ENCODE data around the gene OSBPL7.

Gene OSBPL7

GRCh38 chr17:47869114-47869513 lies 47.5 kb upstream of the OSBPL7 start:
- H3F3A ChIP-seq (ENCODE audit: insufficient read depth, low read length) = peaks cover 5% of the 10 kb centered on the region; the same call in 1 of the 2 replicates
- H3K4me1 ChIP-seq (ENCODE audit: low read length) = peaks cover 12% of the 10 kb centered on the region
- H2AFZ ChIP-seq (ENCODE audit: low read length) = no peak overlapping the region
- H3K36me3 ChIP-seq (replicated peaks; ENCODE audit: insufficient read depth, low read length) = no peaks in the 10 kb centered on the region
- DNase-seq = no peak
- no peaks in the 10 kb centered on the region for H3K79me2 ChIP-seq (ENCODE audit: low read length)
- TF ChIP-seq, protein P1, sequence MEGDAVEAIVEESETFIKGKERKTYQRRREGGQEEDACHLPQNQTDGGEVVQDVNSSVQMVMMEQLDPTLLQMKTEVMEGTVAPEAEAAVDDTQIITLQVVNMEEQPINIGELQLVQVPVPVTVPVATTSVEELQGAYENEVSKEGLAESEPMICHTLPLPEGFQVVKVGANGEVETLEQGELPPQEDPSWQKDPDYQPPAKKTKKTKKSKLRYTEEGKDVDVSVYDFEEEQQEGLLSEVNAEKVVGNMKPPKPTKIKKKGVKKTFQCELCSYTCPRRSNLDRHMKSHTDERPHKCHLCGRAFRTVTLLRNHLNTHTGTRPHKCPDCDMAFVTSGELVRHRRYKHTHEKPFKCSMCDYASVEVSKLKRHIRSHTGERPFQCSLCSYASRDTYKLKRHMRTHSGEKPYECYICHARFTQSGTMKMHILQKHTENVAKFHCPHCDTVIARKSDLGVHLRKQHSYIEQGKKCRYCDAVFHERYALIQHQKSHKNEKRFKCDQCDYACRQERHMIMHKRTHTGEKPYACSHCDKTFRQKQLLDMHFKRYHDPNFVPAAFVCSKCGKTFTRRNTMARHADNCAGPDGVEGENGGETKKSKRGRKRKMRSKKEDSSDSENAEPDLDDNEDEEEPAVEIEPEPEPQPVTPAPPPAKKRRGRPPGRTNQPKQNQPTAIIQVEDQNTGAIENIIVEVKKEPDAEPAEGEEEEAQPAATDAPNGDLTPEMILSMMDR (IDR thresholded peaks at IDR 0.05; ENCODE audit: low read length) = no peak
- TF ChIP-seq EZH2 (optimal IDR thresholded peaks at IDR 0.05; ENCODE audit: low read depth, low read length) (no peak), EZH2phosphoT487 (IDR thresholded peaks at IDR 0.05; ENCODE audit: low read length) (no peak)
- H3K9me3 ChIP-seq (replicated peaks; ENCODE audit: insufficient read depth, low read length) = no peaks in the 10 kb centered on the region
- no peaks in the 10 kb centered on the region for H4K20me1 ChIP-seq (ENCODE audit: insufficient read depth, low read length)
- H3K27ac ChIP-seq (ENCODE audit: low read length) = no peak overlapping the region
- H3K9me2 ChIP-seq (replicated peaks; ENCODE audit: insufficient read depth, low read length) = no peaks in the 10 kb centered on the region
- no peak overlapping the region for H3K4me3 ChIP-seq (ENCODE audit: low read length)
- peaks cover 89% of the 10 kb centered on the region for H3K27me3 ChIP-seq (replicated peaks; ENCODE audit: insufficient read depth, low read length)
- no peak overlapping the region for H3K4me2 ChIP-seq (ENCODE audit: low read depth, low read length)
- no peak overlapping the region for H3K9ac ChIP-seq (ENCODE audit: low read length)

GRCh38 chr17:47867813-47868533 lies 46.4 kb upstream of the OSBPL7 start:
- peaks cover 5% of the 10 kb centered on the region; the same call in 1 of the 2 replicates for H3F3A ChIP-seq (ENCODE audit: insufficient read depth, low read length)
- TF ChIP-seq, protein P1 (IDR thresholded peaks at IDR 0.05; ENCODE audit: low read length) = no peak
- no peak for TF ChIP-seq EZH2phosphoT487 (IDR thresholded peaks at IDR 0.05; ENCODE audit: low read length)
- no peak for TF ChIP-seq EZH2 (optimal IDR thresholded peaks at IDR 0.05; ENCODE audit: low read depth, low read length)
- no peaks in the 10 kb centered on the region for H3K36me3 ChIP-seq (replicated peaks; ENCODE audit: insufficient read depth, low read length)
- no peak overlapping the region for H3K9ac ChIP-seq (ENCODE audit: low read length)
- H3K79me2 ChIP-seq (ENCODE audit: low read length) = no peaks in the 10 kb centered on the region
- no peak for DNase-seq
- peaks cover 81% of the 10 kb centered on the region for H3K27me3 ChIP-seq (replicated peaks; ENCODE audit: insufficient read depth, low read length)
- H3K4me2 ChIP-seq (ENCODE audit: low read depth, low read length) = no peak overlapping the region
- no peaks in the 10 kb centered on the region for H3K9me3 ChIP-seq (replicated peaks; ENCODE audit: insufficient read depth, low read length)
- no peak overlapping the region for H2AFZ ChIP-seq (ENCODE audit: low read length)
- H3K4me1 ChIP-seq (ENCODE audit: low read length) = peaks cover 12% of the 10 kb centered on the region
- H3K27ac ChIP-seq (ENCODE audit: low read length) = no peak overlapping the region
- no peak overlapping the region for H3K4me3 ChIP-seq (ENCODE audit: low read length)
- no peaks in the 10 kb centered on the region for H3K9me2 ChIP-seq (replicated peaks; ENCODE audit: insufficient read depth, low read length)
- H4K20me1 ChIP-seq (ENCODE audit: insufficient read depth, low read length) = no peaks in the 10 kb centered on the region

DNA sequence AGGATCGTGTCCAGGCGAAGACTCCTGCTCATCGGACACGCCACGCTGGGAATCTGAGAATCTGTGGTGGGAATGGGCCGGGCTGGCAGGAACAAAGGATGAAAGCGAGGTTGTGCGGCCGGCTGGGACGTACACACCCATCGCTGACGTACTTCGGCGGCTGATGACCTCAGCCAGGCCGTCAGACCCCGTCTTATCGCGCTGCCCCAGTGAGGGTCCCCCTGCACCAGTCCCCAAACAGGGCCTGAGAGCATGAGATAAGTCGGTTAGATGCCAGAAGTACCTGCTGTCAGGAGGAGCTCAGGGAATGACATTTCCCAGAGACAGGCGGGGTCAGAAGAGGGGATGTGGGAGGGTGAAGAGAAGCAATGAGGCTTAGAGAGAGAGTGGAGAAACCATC lies 45.3 kb upstream of the OSBPL7 start:
- Histone ChIP-seq H3K9ac (ENCODE audit: low read length) (no peak overlapping the region), H3K27me3 (replicated peaks; ENCODE audit: insufficient read depth, low read length) (peaks cover 77% of the 10 kb centered on the region), H3K36me3 (replicated peaks; ENCODE audit: insufficient read depth, low read length) (no peaks in the 10 kb centered on the region), H4K20me1 (ENCODE audit: insufficient read depth, low read length) (no peaks in the 10 kb centered on the region), H3K27ac (ENCODE audit: low read length) (no peak overlapping the region), H3K9me3 (replicated peaks; ENCODE audit: insufficient read depth, low read length) (no peaks in the 10 kb centered on the region), H3K4me3 (ENCODE audit: low read length) (no peak overlapping the region), H3K4me1 (ENCODE audit: low read length) (peaks cover 12% of the 10 kb centered on the region), H3K79me2 (ENCODE audit: low read length) (no peaks in the 10 kb centered on the region), H2AFZ (ENCODE audit: low read length) (no peak overlapping the region), H3K9me2 (replicated peaks; ENCODE audit: insufficient read depth, low read length) (no peaks in the 10 kb centered on the region), H3K4me2 (ENCODE audit: low read depth, low read length) (no peak overlapping the region), H3F3A (ENCODE audit: insufficient read depth, low read length) (peaks cover 5% of the 10 kb centered on the region; the same call in 1 of the 2 replicates)
- TF ChIP-seq, protein P1 (IDR thresholded peaks at IDR 0.05; ENCODE audit: low read length) = no peak
- no peak for TF ChIP-seq EZH2 (optimal IDR thresholded peaks at IDR 0.05; ENCODE audit: low read depth, low read length)
- TF ChIP-seq EZH2phosphoT487 (IDR thresholded peaks at IDR 0.05; ENCODE audit: low read length) = no peak
- DNase-seq = no peak

Data from MM.1S (cell line).